Hepatocyte (in vitro differentiated cells): ENCODE data around the gene METTL2B. TPM values are rescaled to one million over a fixed set of nuclear protein-coding genes. Genes with fewer than 3 reads are reported as not detected.
A peak's percentile ranks its signal among the peaks of the same experiment; 100 is the strongest.
"Not testable (repeated sequence)": the region's sequence is repeated elsewhere in the genome, so short reads cannot be mapped to it uniquely, and the experiment has no call there.

ENCODE experiments used
- DNase-seq: peaks from one replicate; pipeline ENCODE4 v3.0.0-alpha.2; 2016; ENCODE audit warnings: low spot score
- H2AFZ ChIP-seq: fragments of 200-600 bp; sonication (generic); 2 replicates; pipeline ENCODE4 v1.6.0; 2016; ENCODE audit warnings: antibody characterized with exemption, mild to moderate bottlenecking
- H3K27ac ChIP-seq: fragments of 200-600 bp; sonication (generic); 2 replicates; pipeline ENCODE4 v1.5.1; 2016; ENCODE audit warnings: mild to moderate bottlenecking
- H3K27me3 ChIP-seq: fragments of 200-600 bp; sonication (generic); 2 replicates; pipeline ENCODE4 v1.6.1; 2016
- H3K36me3 ChIP-seq: fragments of 200-600 bp; sonication (generic); replicated peaks from 2 replicates; pipeline ENCODE4 v1.5.1; 2016; ENCODE audit warnings: low read depth; ENCODE audit not compliant: insufficient read depth
- H3K4me1 ChIP-seq: fragments of 200-600 bp; sonication (generic); 2 replicates; pipeline ENCODE4 v1.5.1; 2016; ENCODE audit warnings: mild to moderate bottlenecking, moderate library complexity; ENCODE audit not compliant: insufficient read depth
- H3K4me2 ChIP-seq: fragments of 200-600 bp; sonication (generic); 2 replicates; pipeline ENCODE4 v1.6.0; 2016
- H3K4me3 ChIP-seq: fragments of 200-600 bp; sonication (generic); 2 replicates; pipeline ENCODE4 v1.5.1; 2016; ENCODE audit warnings: mild to moderate bottlenecking
- H3K79me2 ChIP-seq: fragments of 200-600 bp; sonication (generic); 2 replicates; pipeline ENCODE4 v1.6.0; 2017; ENCODE audit warnings: mild to moderate bottlenecking
- H3K9me2 ChIP-seq: fragments of 200-600 bp; sonication (generic); replicated peaks from 2 replicates; pipeline ENCODE4 v1.6.0; 2017; ENCODE audit warnings: mild to moderate bottlenecking; ENCODE audit not compliant: insufficient read depth
- H3K9me3 ChIP-seq: fragments of 200-600 bp; sonication (generic); 2 replicates; pipeline ENCODE4 v1.5.1; 2016; ENCODE audit warnings: low read depth, mild to moderate bottlenecking
- H4K20me1 ChIP-seq: fragments of 200-600 bp; sonication (generic); 2 replicates; pipeline ENCODE4 v1.6.0; 2016; ENCODE audit warnings: mild to moderate bottlenecking; ENCODE audit not compliant: insufficient read depth, poor library complexity, severe bottlenecking
- EZH2 ChIP-seq: fragments of 200-600 bp; sonication (generic); IDR thresholded peaks from 2 replicates; pipeline ENCODE4 v1.6.1; 2016; ENCODE audit warnings: antibody characterized with exemption, mild to moderate bottlenecking, borderline replicate concordance
- EZH2phosphoT487 ChIP-seq: fragments of 200-600 bp; sonication (generic); IDR thresholded peaks from one replicate; pipeline ENCODE4 v1.6.1; 2018; ENCODE audit warnings: antibody characterized with exemption, mild to moderate bottlenecking, low read depth, moderate library complexity; ENCODE audit not compliant: unreplicated experiment, severe bottlenecking
- WGBS: methylation state at CpG from one replicate; pipeline ENCODE4 v1.1.6; 2016; ENCODE audit warnings: low lambda C conversion rate; ENCODE audit errors: missing lambda C conversion rate; 5-methylcytosine and 5-hydroxymethylcytosine counted together
- polyA plus RNA-seq: library from polyadenylated mRNA; unstranded; fragments of >200 nt; fragmentation: Nextera tagmentation; extraction: Ambion mirVana; gene quantifications from 2 replicates; pipeline ENCODE4 v1.2.1, GENCODE V29; 2016
- total RNA-seq: library from RNA; depleted of rRNA; stranded (reverse); fragments of >200 nt; gene quantifications from 2 replicates; pipeline ENCODE4 v1.2.3, GENCODE V29; 2014
- TF ChIP-seq, protein P1 (sequence below): fragments of 200-600 bp; sonication (generic); IDR thresholded peaks from 2 replicates; pipeline ENCODE4 v1.5.1; 2016; ENCODE audit warnings: antibody characterized with exemption, mild to moderate bottlenecking; ENCODE audit not compliant: poor library complexity

METTL2B gene
- total and polyA plus RNA-seq, 2 experiments from 2014 or later: 11.4 to 29.0 TPM

DNA sequence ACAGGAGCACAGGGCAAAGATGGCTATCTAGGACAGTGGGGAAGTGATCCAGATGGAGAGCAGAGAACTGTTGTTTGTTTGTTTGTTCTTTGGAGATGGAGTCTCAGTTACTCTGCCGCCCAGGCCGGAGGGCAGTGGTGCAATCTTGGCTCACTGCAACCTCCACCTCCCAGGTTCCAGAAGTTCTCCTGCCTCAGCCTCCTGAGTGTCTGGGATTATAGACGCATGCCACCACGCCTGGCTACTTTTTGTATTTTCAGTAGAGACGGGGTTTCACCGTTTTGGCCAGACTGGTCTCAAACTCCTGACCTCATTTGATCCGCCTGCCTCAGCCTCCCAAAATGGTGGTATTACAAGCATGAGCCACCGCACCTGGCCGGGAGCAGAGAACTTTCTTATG lies 20.9 kb downstream of the METTL2B start:
- no peak overlapping the region for H2AFZ ChIP-seq
- no peaks in the 10 kb centered on the region for H3K4me1 ChIP-seq
- no peaks in the 10 kb centered on the region for H3K79me2 ChIP-seq
- no peaks in the 10 kb centered on the region for H3K9me3 ChIP-seq
- no peak for DNase-seq
- no peaks in the 10 kb centered on the region for H3K9me2 ChIP-seq
- 96% methylated on average over 9 of the region's 9 CpGs for WGBS
- TF ChIP-seq EZH2 (no peak), EZH2phosphoT487 (no peak)
- TF ChIP-seq, protein P1, sequence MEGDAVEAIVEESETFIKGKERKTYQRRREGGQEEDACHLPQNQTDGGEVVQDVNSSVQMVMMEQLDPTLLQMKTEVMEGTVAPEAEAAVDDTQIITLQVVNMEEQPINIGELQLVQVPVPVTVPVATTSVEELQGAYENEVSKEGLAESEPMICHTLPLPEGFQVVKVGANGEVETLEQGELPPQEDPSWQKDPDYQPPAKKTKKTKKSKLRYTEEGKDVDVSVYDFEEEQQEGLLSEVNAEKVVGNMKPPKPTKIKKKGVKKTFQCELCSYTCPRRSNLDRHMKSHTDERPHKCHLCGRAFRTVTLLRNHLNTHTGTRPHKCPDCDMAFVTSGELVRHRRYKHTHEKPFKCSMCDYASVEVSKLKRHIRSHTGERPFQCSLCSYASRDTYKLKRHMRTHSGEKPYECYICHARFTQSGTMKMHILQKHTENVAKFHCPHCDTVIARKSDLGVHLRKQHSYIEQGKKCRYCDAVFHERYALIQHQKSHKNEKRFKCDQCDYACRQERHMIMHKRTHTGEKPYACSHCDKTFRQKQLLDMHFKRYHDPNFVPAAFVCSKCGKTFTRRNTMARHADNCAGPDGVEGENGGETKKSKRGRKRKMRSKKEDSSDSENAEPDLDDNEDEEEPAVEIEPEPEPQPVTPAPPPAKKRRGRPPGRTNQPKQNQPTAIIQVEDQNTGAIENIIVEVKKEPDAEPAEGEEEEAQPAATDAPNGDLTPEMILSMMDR: no peak
- no peak overlapping the region for H3K27ac ChIP-seq
- no peaks in the 10 kb centered on the region for H3K36me3 ChIP-seq
- H4K20me1 ChIP-seq: no peaks in the 10 kb centered on the region
- no peak overlapping the region for H3K4me2 ChIP-seq
- H3K4me3 ChIP-seq: no peak overlapping the region
- H3K27me3 ChIP-seq: no peaks in the 10 kb centered on the region

DNA sequence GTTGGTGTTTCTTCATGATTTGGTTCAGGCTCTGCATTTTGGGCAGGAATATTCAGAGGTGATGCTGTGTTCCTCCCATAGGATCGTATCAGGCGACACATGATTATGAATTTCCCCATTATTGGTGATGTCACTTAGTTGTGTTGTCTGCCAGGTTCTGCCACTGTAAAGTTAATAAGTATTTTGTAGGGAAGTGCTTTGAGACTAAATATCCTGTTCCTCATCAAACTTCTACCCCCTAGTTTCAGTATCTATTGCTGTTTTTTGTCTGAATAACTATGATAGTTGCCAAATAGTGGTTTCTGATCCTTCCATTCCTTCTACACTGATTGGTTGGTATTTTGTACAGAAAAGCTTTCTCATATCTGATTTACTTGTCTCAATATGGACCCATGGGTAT lies 28.9 kb downstream of the METTL2B start:
- not testable (repeated sequence) for H4K20me1 ChIP-seq, H2AFZ ChIP-seq, H3K9me3 ChIP-seq, H3K4me2 ChIP-seq, H3K36me3 ChIP-seq, H3K4me1 ChIP-seq, H3K27ac ChIP-seq, H3K27me3 ChIP-seq, H3K9me2 ChIP-seq, H3K4me3 ChIP-seq, H3K79me2 ChIP-seq, DNase-seq
- WGBS: 100% methylated on average over 2 of the region's 2 CpGs

DNA sequence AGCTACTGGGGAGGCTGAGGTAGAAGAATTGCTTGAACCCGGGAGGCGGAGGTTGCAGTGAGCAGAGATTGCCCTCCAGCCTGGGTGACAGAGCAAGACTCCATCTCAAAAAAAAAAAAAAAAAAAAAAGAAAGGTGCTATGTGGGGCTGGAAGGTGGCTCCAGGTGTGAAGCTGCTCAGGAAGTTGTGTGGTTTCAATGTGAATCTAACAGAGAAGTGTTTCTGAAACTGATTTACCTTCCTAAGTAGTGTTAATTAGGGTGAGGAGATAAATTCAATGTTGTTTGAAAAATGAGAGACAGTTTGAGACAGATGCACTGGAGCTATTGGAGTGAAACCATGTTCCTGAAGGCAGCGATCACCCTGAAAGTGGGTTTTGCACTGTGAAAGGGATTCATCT lies 30.3 kb downstream of the METTL2B start:
- WGBS: 93% methylated on average over 3 of the region's 3 CpGs
- H3K79me2 ChIP-seq, H3K27ac ChIP-seq: not testable (repeated sequence)

DNA sequence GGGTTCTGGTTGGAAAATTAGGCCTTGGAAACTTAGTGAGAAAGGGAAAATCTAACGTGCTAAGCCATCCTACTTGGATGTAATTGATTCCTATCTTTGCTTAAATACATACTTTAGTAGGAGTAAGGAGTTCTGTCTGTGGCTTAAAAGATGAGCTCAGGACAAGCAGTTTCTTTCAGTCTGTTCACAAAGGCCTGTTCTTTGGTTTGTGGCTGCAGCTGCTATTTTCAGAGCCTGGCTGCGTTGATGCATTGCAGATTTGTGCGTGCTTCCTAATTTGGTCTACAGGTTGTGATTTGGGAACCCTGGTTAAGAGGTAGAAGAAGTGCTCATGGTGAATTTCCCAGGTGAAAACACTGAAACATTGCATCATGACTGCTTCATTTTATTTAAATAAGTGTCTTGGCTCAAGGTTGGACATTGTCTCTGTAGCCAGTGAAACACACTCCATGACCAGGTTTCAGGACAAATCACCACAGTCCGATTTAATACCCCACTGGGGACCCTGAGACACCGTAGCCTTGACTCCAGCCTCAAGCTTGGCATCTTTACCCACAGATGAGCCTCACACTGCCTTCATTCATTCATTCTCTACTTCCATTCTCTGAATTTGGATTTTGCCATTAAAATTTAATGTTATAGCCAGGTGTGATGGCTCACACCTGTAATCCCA lies 30.9 kb downstream of the METTL2B start:
- not testable (repeated sequence) for DNase-seq, H3K4me3 ChIP-seq, H3K4me1 ChIP-seq, H2AFZ ChIP-seq, H3K79me2 ChIP-seq, H3K36me3 ChIP-seq, H3K9me3 ChIP-seq, H3K9me2 ChIP-seq, H3K27ac ChIP-seq, H3K4me2 ChIP-seq, H3K27me3 ChIP-seq, H4K20me1 ChIP-seq
- 92% methylated on average over 5 of the region's 5 CpGs for WGBS

More for the DNA sequence above, 30.3 kb downstream of the METTL2B start:
- H4K20me1 ChIP-seq, DNase-seq, H3K27me3 ChIP-seq, H3K9me3 ChIP-seq, H3K4me1 ChIP-seq, H3K36me3 ChIP-seq, H3K4me3 ChIP-seq, H2AFZ ChIP-seq, H3K4me2 ChIP-seq, H3K9me2 ChIP-seq: not testable (repeated sequence)

DNA sequence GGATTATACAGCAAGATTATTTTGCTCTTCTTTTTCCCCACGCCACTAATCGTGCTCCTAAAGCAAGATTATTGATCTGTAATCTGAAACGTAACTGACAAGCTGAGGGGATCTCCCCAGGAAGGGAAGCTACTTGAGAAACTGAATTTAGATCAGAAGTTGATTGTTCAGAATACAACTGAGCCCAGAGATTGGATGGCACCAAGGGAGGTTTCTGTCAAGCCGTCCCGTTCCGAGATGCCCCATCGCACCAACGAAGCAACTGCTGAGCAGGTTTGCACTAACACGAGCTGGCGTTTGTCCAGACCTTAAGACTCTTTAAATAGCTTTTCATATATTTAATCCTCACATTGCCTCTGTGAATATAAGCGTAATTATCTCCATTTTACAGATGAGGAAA lies 35.1 kb downstream of the METTL2B start:
- not testable (repeated sequence) for H3K4me1 ChIP-seq, DNase-seq, H3K4me3 ChIP-seq, H3K9me2 ChIP-seq, H2AFZ ChIP-seq, H3K27ac ChIP-seq, H3K27me3 ChIP-seq, H4K20me1 ChIP-seq, H3K79me2 ChIP-seq, H3K4me2 ChIP-seq, H3K9me3 ChIP-seq, H3K36me3 ChIP-seq
- 88% methylated on average over 11 of the region's 11 CpGs for WGBS

DNA sequence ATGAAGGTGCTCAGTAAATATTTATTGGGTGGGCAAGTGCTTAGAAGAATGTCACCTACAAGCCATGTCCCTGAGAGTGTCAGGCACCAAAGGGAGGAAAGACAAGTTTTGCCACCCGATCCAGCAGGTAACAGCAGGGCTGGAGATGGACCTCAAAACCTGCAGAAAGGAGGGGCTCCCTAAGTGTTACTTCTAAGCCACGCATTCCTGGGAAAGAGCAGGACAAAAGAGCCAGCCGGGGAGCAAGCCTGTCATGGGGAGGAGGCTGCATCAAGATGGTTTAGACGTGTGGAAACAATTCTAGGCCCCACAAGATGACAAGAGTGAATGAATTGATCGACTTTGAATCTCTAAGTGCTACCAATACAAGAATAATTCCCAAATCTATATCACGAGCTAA lies 38.7 kb downstream of the METTL2B start:
- H3K4me2 ChIP-seq, H3K4me3 ChIP-seq, H3K36me3 ChIP-seq, H3K79me2 ChIP-seq, H3K27ac ChIP-seq, DNase-seq, H3K9me2 ChIP-seq, H4K20me1 ChIP-seq, H2AFZ ChIP-seq, H3K4me1 ChIP-seq, H3K27me3 ChIP-seq, H3K9me3 ChIP-seq: not testable (repeated sequence)
- 81% methylated on average over 6 of the region's 6 CpGs for WGBS

DNA sequence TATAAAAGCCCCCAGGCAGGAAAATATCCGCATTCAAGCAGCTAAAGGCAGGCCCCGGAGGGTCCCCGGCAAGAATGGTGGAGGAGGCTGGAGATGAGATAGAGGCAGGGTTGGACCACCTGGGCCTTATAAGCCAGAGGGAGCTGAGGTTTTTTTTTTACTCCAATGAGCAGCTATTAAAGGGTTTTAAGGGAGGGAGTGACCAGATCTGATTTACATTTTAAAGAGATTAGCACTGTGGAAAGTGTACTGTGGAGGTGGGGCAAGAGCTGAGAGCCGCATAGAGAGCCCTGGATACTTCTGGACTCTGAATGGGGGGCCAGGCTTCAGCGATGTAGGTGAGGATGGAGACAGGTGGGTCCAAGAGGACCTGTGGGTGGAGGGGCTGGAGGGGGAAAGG lies 40.5 kb downstream of the METTL2B start:
- H3K4me1 ChIP-seq, H3K36me3 ChIP-seq, H3K4me3 ChIP-seq, DNase-seq, H3K79me2 ChIP-seq, H3K9me2 ChIP-seq, H3K4me2 ChIP-seq, H4K20me1 ChIP-seq, H3K9me3 ChIP-seq, H3K27me3 ChIP-seq, H3K27ac ChIP-seq, H2AFZ ChIP-seq: not testable (repeated sequence)
- WGBS: 73% methylated on average over 5 of the region's 5 CpGs

DNA sequence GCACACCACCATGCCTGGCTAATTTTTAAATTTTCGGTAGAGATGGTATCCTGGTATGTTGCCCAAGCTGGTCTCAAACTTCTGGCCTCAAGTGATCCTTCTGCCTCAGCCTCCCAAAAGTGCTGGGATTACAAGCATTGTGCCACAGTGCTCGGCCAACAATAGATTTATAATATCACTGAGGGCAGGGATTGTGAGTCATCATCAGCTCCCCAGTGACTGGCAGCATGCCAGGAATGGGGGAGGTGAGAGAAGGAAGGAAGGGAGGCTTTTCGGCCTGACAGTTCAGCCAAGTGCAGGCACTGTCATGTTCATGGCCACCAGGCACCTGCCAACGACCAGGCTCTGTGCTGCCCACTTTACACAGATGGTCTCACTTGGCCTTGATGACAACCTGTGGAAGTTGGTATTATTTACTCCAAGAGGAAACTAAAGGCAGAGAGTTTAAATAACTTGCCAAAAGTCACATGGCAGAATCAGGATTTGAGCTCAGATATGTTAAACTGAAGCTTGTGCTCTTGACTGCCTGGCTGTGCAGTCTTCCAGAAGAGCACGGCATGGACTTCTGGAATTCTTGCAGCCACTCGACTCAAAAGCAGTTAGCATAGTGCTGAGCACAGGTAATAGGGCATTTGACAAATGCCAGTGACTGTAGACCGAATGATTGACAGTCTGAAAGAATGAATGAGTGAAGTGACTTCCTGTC lies 46.8 kb downstream of the METTL2B start:
- not testable (repeated sequence) for H4K20me1 ChIP-seq, H3K9me3 ChIP-seq, H3K9me2 ChIP-seq, H3K27me3 ChIP-seq, H3K27ac ChIP-seq, H3K36me3 ChIP-seq, H2AFZ ChIP-seq, H3K4me1 ChIP-seq, H3K4me2 ChIP-seq, H3K4me3 ChIP-seq, H3K79me2 ChIP-seq
- WGBS: 59% methylated on average over 4 of the region's 7 CpGs
- peak; percentile 55 for DNase-seq
